HepG2 (cell line): Measurements from ENCODE around the gene MTURN.

Experiments
- ATF3 ChIP-seq: sonication (generic); formaldehyde crosslinking; IDR thresholded peaks from 2 replicates; pipeline ENCODE4 v1.4.0; 2020; ENCODE audit warnings: missing genetic modification reagents
- POLR2AphosphoS5 ChIP-seq: IDR thresholded peaks from 2 replicates; pipeline ENCODE4 v1.6.1; 2012; ENCODE audit warnings: low read depth, low read length
- SUZ12 ChIP-seq: fragments of 150-350 bp; IDR thresholded peaks from 2 replicates; pipeline ENCODE4 v1.6.1; 2014; ENCODE audit warnings: low read depth, low read length
- ZNF562 ChIP-seq: sonication (generic); formaldehyde crosslinking; IDR thresholded peaks from 2 replicates; pipeline ENCODE4 v1.8.0; 2022; ENCODE audit warnings: missing genetic modification reagents, borderline replicate concordance
- TF ChIP-seq, protein P1 (sequence below): fragments of 450-650 bp; IDR thresholded peaks from 2 replicates; pipeline ENCODE4 v1.6.1; 2016

- TF ChIP-seq, protein P1, sequence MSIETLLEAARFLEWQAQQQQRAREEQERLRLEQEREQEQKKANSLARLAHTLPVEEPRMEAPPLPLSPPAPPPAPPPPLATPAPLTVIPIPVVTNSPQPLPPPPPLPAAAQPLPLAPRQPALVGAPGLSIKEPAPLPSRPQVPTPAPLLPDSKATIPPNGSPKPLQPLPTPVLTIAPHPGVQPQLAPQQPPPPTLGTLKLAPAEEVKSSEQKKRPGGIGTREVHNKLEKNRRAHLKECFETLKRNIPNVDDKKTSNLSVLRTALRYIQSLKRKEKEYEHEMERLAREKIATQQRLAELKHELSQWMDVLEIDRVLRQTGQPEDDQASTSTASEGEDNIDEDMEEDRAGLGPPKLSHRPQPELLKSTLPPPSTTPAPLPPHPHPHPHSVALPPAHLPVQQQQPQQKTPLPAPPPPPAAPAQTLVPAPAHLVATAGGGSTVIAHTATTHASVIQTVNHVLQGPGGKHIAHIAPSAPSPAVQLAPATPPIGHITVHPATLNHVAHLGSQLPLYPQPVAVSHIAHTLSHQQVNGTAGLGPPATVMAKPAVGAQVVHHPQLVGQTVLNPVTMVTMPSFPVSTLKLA: no peak
- TF ChIP-seq POLR2AphosphoS5 (no peak), ZNF562 (no peak), ATF3 (CRISPR knock-in tag) (no peak), SUZ12 (no peak)
These were observed 71.7 kb downstream of the MTURN start for GRCh38 chr7:30206491-30206890.
